Liver (tissue), 3 donors: Measurements from ENCODE around the gene STAT5B.

ENCODE experiments used
- RAD21 ChIP-seq, 2 donors: IDR thresholded peaks; 2 replicates each; pipeline ENCODE4 v1.6.1; 2016; ENCODE audit warnings: antibody characterized with exemption in 2 of 2, mild to moderate bottlenecking in 2 of 2
- SP1 ChIP-seq: IDR thresholded peaks from 2 replicates; pipeline ENCODE4 v1.6.1; 2018; ENCODE audit warnings: antibody characterized with exemption, mild to moderate bottlenecking
- TAF1 ChIP-seq: conservative IDR thresholded peaks from 2 replicates; pipeline ENCODE4 v1.6.1; 2016; ENCODE audit warnings: antibody characterized with exemption, mild to moderate bottlenecking
- TF ChIP-seq, protein P1 (sequence below): fragments of 150-350 bp; IDR thresholded peaks from 2 replicates; pipeline ENCODE4 v1.5.1; 2017; ENCODE audit warnings: improper control_type of control experiment, low read depth, low read length; ENCODE audit not compliant: missing input control
- TF ChIP-seq, protein P2 (sequence below): IDR thresholded peaks from 2 replicates; pipeline ENCODE4 v1.6.1; 2016; ENCODE audit warnings: antibody characterized with exemption
- donor health status: healthy.
- donor health status: healthy.

DNA sequence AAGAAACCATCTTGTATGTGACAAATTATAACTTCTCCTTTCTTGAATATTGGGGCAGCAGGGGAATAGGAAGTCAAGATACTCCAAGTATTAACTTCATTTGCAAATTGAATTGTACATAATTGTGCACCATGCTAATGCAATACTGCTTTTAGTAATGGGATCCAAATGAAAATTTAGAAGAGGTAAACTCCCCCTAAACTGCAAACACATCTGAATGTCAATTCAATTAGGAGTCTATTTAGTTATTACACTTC lies 4.5 kb downstream of the STAT5B start:
- TF ChIP-seq TAF1 (no peak), SP1 (no peak), RAD21 (IDR thresholded peaks at IDR 0.05) (no peak)
- TF ChIP-seq, protein P1, sequence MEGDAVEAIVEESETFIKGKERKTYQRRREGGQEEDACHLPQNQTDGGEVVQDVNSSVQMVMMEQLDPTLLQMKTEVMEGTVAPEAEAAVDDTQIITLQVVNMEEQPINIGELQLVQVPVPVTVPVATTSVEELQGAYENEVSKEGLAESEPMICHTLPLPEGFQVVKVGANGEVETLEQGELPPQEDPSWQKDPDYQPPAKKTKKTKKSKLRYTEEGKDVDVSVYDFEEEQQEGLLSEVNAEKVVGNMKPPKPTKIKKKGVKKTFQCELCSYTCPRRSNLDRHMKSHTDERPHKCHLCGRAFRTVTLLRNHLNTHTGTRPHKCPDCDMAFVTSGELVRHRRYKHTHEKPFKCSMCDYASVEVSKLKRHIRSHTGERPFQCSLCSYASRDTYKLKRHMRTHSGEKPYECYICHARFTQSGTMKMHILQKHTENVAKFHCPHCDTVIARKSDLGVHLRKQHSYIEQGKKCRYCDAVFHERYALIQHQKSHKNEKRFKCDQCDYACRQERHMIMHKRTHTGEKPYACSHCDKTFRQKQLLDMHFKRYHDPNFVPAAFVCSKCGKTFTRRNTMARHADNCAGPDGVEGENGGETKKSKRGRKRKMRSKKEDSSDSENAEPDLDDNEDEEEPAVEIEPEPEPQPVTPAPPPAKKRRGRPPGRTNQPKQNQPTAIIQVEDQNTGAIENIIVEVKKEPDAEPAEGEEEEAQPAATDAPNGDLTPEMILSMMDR, result no peak
- TF ChIP-seq, protein P2, sequence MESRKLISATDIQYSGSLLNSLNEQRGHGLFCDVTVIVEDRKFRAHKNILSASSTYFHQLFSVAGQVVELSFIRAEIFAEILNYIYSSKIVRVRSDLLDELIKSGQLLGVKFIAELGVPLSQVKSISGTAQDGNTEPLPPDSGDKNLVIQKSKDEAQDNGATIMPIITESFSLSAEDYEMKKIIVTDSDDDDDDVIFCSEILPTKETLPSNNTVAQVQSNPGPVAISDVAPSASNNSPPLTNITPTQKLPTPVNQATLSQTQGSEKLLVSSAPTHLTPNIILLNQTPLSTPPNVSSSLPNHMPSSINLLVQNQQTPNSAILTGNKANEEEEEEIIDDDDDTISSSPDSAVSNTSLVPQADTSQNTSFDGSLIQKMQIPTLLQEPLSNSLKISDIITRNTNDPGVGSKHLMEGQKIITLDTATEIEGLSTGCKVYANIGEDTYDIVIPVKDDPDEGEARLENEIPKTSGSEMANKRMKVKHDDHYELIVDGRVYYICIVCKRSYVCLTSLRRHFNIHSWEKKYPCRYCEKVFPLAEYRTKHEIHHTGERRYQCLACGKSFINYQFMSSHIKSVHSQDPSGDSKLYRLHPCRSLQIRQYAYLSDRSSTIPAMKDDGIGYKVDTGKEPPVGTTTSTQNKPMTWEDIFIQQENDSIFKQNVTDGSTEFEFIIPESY, result no peak
